ENCODE results near the gene CSF1.

- TF ChIP-seq POLR2A (IDR thresholded peaks at IDR 0.05; ENCODE audit: borderline replicate concordance, extremely low read depth, insufficient read depth, insufficient read length) (no peak), POLR2AphosphoS5 (IDR thresholded peaks at IDR 0.05; ENCODE audit: low read depth, low read length) (no peak), ATF3 (IDR thresholded peaks at IDR 0.05) (no peak), FOSL1 (IDR thresholded peaks at IDR 0.05; ENCODE audit: low read depth) (no peak), CTCF (IDR thresholded peaks at IDR 0.05 in 2 of 3, conservative IDR thresholded peaks at IDR 0.05 in 1 of 3; ENCODE audit: borderline replicate concordance in 1 of 3, insufficient read depth in 1 of 3, low read depth in 2 of 3, low read length in 2 of 3) (no peak)
Measured at GRCh38 chr1:109923946-109924275, 13.3 kb downstream of the CSF1 start.
